Heart right ventricle (tissue), 16 donors: Measurements from ENCODE around the gene ABCF3. TPM values are rescaled to one million over a fixed set of nuclear protein-coding genes. Genes with fewer than 3 reads are reported as not detected.

Experiments used
- ATAC-seq, 8 donors: fragments of 200-7000 bp; cut with Tn5 transposase; one replicate each; pipeline ENCODE4 v1.9.1; 2020; ENCODE audit warnings: mild to moderate bottlenecking in 8 of 8, moderate library complexity in 8 of 8, moderate number of reproducible peaks in 1 of 8
- DNase-seq, 2 donors: peaks; one replicate each; pipeline ENCODE4 v3.0.0-alpha.2; 2020
- H3K27ac ChIP-seq, 10 donors: fragments of 200-600 bp; sonication (generic) in 2 of 10; one replicate each; pipeline versions ENCODE4 v1.5.0 to v1.8.0; 2020 to 2022; ENCODE audit warnings: mild to moderate bottlenecking in 3 of 10
- H3K27me3 ChIP-seq, 7 donors: fragments of 200-600 bp; one replicate each; pipeline ENCODE4 v1.8.0; 2021 to 2022; ENCODE audit warnings: mild to moderate bottlenecking in 2 of 7
- H3K36me3 ChIP-seq, 9 donors: fragments of 200-600 bp; sonication (generic) in 1 of 9; one replicate each; pipeline versions ENCODE4 v1.5.0 to v1.8.0; 2020 to 2022; ENCODE audit warnings: mild to moderate bottlenecking in 2 of 9
- H3K4me1 ChIP-seq, 9 donors: fragments of 200-600 bp; sonication (generic) in 1 of 9; one replicate each; pipeline versions ENCODE4 v1.5.0 to v1.8.0; 2020 to 2022; ENCODE audit warnings: mild to moderate bottlenecking in 4 of 9
- H3K4me3 ChIP-seq, 10 donors: fragments of 200-600 bp; sonication (generic) in 2 of 10; one replicate each; pipeline versions ENCODE4 v1.5.0 to v1.8.0; 2020 to 2022; ENCODE audit warnings: mild to moderate bottlenecking in 7 of 10, moderate library complexity in 2 of 10
- H3K9me3 ChIP-seq, 11 donors: fragments of 200-600 bp in 10 of 11; sonication (generic) in 2 of 11; one replicate each; pipeline versions ENCODE4 v1.5.0 to v1.8.0; 2013 to 2022; ENCODE audit warnings: mild to moderate bottlenecking in 2 of 11, control low read depth in 1 of 11, moderate library complexity in 1 of 11
- CTCF ChIP-seq, 9 donors: fragments of 200-600 bp; sonication (generic) in 2 of 9; IDR thresholded peaks; one replicate each; pipeline versions ENCODE4 v1.5.0 to v1.8.0; 2021 to 2022; ENCODE audit warnings: antibody characterized with exemption in 9 of 9, mild to moderate bottlenecking in 5 of 9, moderate library complexity in 1 of 9
- WGBS, 2 donors: extraction: QIAGEN DNeasy Blood & Tissue Kit; methylation state at CpG; one replicate each; pipeline ENCODE4 v1.1.7; 2013; ENCODE audit warnings: inconsistent platforms in 1 of 2; 5-methylcytosine and 5-hydroxymethylcytosine counted together
- intact Hi-C, 10 donors: fragments of 100-400 bp; cut with DNase I; formaldehyde crosslinking; loops; one replicate each; pipeline versions ENCODE4 v1.11.1 to v1.14.2; 2022
- polyA plus RNA-seq, 2 donors: library from polyadenylated mRNA; stranded (reverse); fragments of 200-250 nt; gene quantifications; one replicate each; pipeline ENCODE4 v1.2.3, GENCODE V29; 2013
- total RNA-seq, 10 donors: library from RNA; stranded (reverse); fragmentation: NEBNext Ultra II Directional in 3 of 10; extraction: Animal tissue kit (Norgen Biotek cat#: 25700) in 3 of 10; gene quantifications; one replicate each; pipeline versions ENCODE4 v1.2.1 to v1.2.4, GENCODE V29; 2021 to 2023
- donor health status: Arrhythmogenic right ventricular cardiomyopathy.
- donor health status: ischemic (EF 13 %, LVEDD 7.1; RV severe dilation, severe dysfunction).
- donor health status: healthy with polysubstance abuse.
- donor health status: DM: no; HTN: yes; CAD: no.
- donor health status: DM: no; HTN: no; CAD: no.
- donor health status: ischemic (EF 25% LVEDD 6.9; RV normal size, moderate dysfunction).
- donor health status: ischemic (EF 25% LVEDD 5.7; RV mildly dilated, moderate dysfunction).
- donor health status: healthy.
- donor health status: DM: yes; HTN: yes; CAD: no.
- donor health status: Ischemic cardiomyopathy.
- donor health status: ischemic (EF 35%, LVEDD 5.7; RV mildly dilated, moderate dysfunction).
- donor health status: nonischemic (EF 11% LVEDD 7.7; RV severe dilation, severe dysfunction).
- donor health status: DM: yes; HTN: yes; CAD: no.
- donor health status: PGD.
- donor health status: ischemic (EF 29% LVEDD 5.4; RV normal size, mild dysfunction).
- donor health status: nonischemic (EF 23%, LVEDD 6.1; RV moderate dilation, normal function).

The ABCF3 gene
- total and polyA plus RNA-seq, 12 donors, result 60.1 to 90.7 (median 73.3) TPM

DNA sequence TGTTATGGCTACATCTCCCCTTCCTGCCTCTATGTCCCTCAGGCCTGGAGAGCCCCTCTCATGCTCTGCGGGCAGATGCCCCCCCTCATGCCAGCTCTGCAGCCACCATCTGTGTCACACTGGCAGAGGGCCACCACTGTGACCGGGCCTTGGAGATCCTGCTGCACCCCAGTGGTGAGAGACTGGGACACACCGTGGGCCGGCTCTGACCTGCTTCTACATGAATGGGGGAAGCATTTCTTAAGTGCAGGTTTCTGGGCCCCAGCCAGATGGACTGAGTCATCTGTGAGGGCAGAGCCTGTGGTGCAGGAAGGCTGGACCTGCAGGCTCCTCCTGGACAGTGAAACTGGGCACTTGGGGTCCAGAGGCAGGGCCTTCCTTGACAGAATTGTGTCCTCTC, 48.2 kb downstream of the ABCF3 start:
- H3K27me3 ChIP-seq, result peaks cover 17 to 50% (median 44%) of the 10 kb centered on the region in 7 donors

GRCh38 chr3:184234671-184235380, 48.8 kb downstream of the ABCF3 start:
- no peak for DNase-seq
- Histone ChIP-seq H3K27ac (no peak overlapping the region), H3K9me3 (no peaks in the 10 kb centered on the region), H3K4me3 (no peak overlapping the region), H3K36me3 (no peaks in the 10 kb centered on the region), H3K4me1 (peaks cover 0 to 12% (median 6%) of the 10 kb centered on the region in 9 donors), H3K27me3 (peaks cover 12 to 44% (median 38%) of the 10 kb centered on the region in 7 donors)
- intact Hi-C loops, result no loop called here
- TF ChIP-seq CTCF (IDR thresholded peaks at IDR 0.05), result no peak
- ATAC-seq, result peak in 1 of 8 donors; percentile 5
- WGBS, 2 donors, result 80 to 83% methylated on average over 19 of the region's 19 CpGs

More for the DNA sequence above, 48.2 kb downstream of the ABCF3 start:
- Histone ChIP-seq H3K9me3 (no peaks in the 10 kb centered on the region), H3K4me1 (peaks cover 0 to 18% (median 11%) of the 10 kb centered on the region in 9 donors), H3K4me3 (no peak overlapping the region), H3K36me3 (no peaks in the 10 kb centered on the region), H3K27ac (no peak overlapping the region)
- ATAC-seq (peak in 5 of 8 donors; percentile 23 to 60 (median 47)), DNase-seq (no peak)
- intact Hi-C loops, result no loop called here
- peak in 4 of 9 donors; percentile 12 to 31 (median 21) for TF ChIP-seq CTCF (IDR thresholded peaks at IDR 0.05)
- WGBS, 2 donors, result 26 to 34% methylated on average over 4 of the region's 4 CpGs

DNA sequence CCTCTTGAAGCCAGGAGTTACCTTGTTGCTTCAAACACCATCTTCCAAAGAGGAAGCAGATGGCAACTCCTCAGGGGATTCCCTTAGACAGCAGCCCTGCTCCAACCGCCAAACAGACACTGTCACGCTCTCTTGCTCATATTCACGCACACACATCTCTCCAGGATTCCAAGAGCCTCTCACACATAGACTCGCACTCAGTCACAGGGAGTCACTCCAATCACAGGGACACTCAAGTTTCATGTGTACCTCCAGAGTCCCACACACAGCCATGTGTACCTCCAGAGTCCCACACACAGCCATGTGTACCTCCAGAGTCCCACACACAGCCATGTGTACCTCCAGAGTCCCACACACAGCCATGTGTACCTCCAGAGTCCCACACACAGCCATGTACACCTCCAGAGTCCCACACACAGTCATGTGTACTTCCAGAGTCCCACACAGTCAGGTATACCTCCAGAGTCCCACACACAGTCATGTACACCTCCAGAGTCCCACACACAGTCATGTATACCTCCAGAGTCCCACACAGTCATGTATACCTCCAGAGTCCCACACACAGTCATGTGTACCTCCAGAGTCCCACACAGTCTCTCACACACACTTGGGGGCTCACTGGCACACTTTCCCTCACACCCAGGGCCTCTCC, 49.5 kb downstream of the ABCF3 start:
- no peak overlapping the region for H3K4me3 ChIP-seq
- peaks cover 0 to 6% (median 0%) of the 10 kb centered on the region in 9 donors for H3K4me1 ChIP-seq
- H3K9me3 ChIP-seq, result no peaks in the 10 kb centered on the region
- DNase-seq (no peak), ATAC-seq (no peak)
- H3K27ac ChIP-seq, result no peak overlapping the region
- 77 to 80% methylated on average over 4 of the region's 4 CpGs for WGBS, 2 donors
- TF ChIP-seq CTCF (IDR thresholded peaks at IDR 0.05), result no peak
- intact Hi-C loops, result no loop called here
- no peaks in the 10 kb centered on the region for H3K36me3 ChIP-seq
- H3K27me3 ChIP-seq, result peaks cover 6 to 38% (median 31%) of the 10 kb centered on the region in 7 donors

GRCh38 chr3:184236033-184236410, 50.0 kb downstream of the ABCF3 start:
- Histone ChIP-seq H3K36me3 (no peaks in the 10 kb centered on the region), H3K27me3 (peaks cover under 1 to 32% (median 26%) of the 10 kb centered on the region in 7 donors), H3K27ac (no peak overlapping the region), H3K4me3 (no peak overlapping the region), H3K4me1 (peaks cover 0 to 2% (median 0%) of the 10 kb centered on the region in 9 donors), H3K9me3 (no peaks in the 10 kb centered on the region)
- intact Hi-C loops, result no loop called here
- 36 to 47% methylated on average over 14 of the region's 14 CpGs for WGBS, 2 donors
- TF ChIP-seq CTCF (IDR thresholded peaks at IDR 0.05), result no peak
- ATAC-seq, result no peak
- DNase-seq, result no peak
